GM10266 (cell line): ENCODE data around the gene STK32B.

ENCODE experiments used
- DNase-seq: peaks from one replicate; pipeline ENCODE4 v3.0.0; 2012; ENCODE audit errors: extremely low spot score
- CTCF ChIP-seq: IDR thresholded peaks from 2 replicates; pipeline ENCODE4 v1.5.1; 2012; ENCODE audit warnings: mild to moderate bottlenecking, low read depth; ENCODE audit not compliant: control insufficient read depth, insufficient read depth; ENCODE audit errors: missing control alignments

STK32B gene

GRCh38 chr4:5465956-5466355, 414.7 kb downstream of the STK32B start:
- no peak for DNase-seq
- TF ChIP-seq CTCF, result no peak

- TF ChIP-seq CTCF, result no peak
- DNase-seq, result no peak
Measured at GRCh38 chr4:5467111-5467510, 415.8 kb downstream of the STK32B start.

- DNase-seq, result no peak
- TF ChIP-seq CTCF, result no peak
Measured at GRCh38 chr4:5469151-5469775, 418.0 kb downstream of the STK32B start.

- no peak for DNase-seq
- TF ChIP-seq CTCF, result no peak
Measured at GRCh38 chr4:5469861-5470260, 418.6 kb downstream of the STK32B start.

GRCh38 chr4:5470318-5471198, 419.3 kb downstream of the STK32B start:
- DNase-seq, result no peak
- TF ChIP-seq CTCF, result no peak

- no peak for DNase-seq
- no peak for TF ChIP-seq CTCF
Measured at GRCh38 chr4:5471206-5471605, 419.9 kb downstream of the STK32B start.

GRCh38 chr4:5471691-5472090, 420.4 kb downstream of the STK32B start:
- DNase-seq, result no peak

More at GRCh38 chr4:5471691-5472090, 420.4 kb downstream of the STK32B start:
- TF ChIP-seq CTCF, result no peak
